HepG2 (cell line): ENCODE data around the gene ARF6. TPM values are rescaled to one million over a fixed set of nuclear protein-coding genes. Genes with fewer than 3 reads are reported as not detected.

Experiments used
- ATAC-seq: fragments of 200-7000 bp; cut with Tn5 transposase; 3 replicates; pipeline ENCODE4 v1.9.1; 2020; ENCODE audit warnings: mild to moderate bottlenecking, moderate library complexity
- BruUV-seq: library from RNA; stranded (reverse); fragments of 400-500 nt; replicated peaks from 2 replicates; lab custom pipeline; 2021; lab: Mats Ljungman, UMichigan
- CTCF ChIA-PET: fragments of 300-600 bp; formaldehyde crosslinking; extraction: SDS; loops from one replicate; lab custom pipeline; 2021; ENCODE audit warnings: low total read pairs, inconsistent platforms, low intra/inter-chr PET ratio; lab: Yijun Ruan, JAX
- POLR2A ChIA-PET: fragments of 350-600 bp; sonication (Branson Sonifier 250); formaldehyde crosslinking; loops from one replicate; lab custom pipeline; 2020; ENCODE audit warnings: antibody characterized with exemption, inconsistent platforms; lab: Yijun Ruan, JAX
- DNase-seq: peaks from one replicate; pipeline ENCODE4 v3.0.0-alpha.2; 2015; ENCODE audit warnings: low spot score
- FAIRE-seq: peaks from 3 replicates; lab custom pipeline; 2011; peaks lifted over from hg19 to GRCh38; lab: Jason Lieb, UNC
- H2AFZ ChIP-seq: one replicate; pipeline ENCODE4 v1.6.1; 2011; ENCODE audit warnings: low read length, inconsistent platforms
- H3K27ac ChIP-seq: fragments of 300-600 bp; 3 replicates; pipeline ENCODE4 v1.8.0; 2011; ENCODE audit warnings: mixed run types, mild to moderate bottlenecking, mixed read lengths, low read length, inconsistent platforms; ENCODE audit not compliant: insufficient read depth; ENCODE audit errors: extremely low read length
- H3K27me3 ChIP-seq, 2 experiments: fragments of 200-600 bp in 1 of 2; 2 replicates in 1 of 2; 3 replicates in 1 of 2; pipeline versions ENCODE4 v1.6.0 to v1.8.0; 2011; ENCODE audit warnings: low read length in 2 of 2, mild to moderate bottlenecking in 2 of 2, moderate library complexity in 2 of 2, inconsistent platforms in 1 of 2; ENCODE audit not compliant: insufficient read depth in 2 of 2, control insufficient read depth in 1 of 2
- H3K36me3 ChIP-seq, 2 experiments: fragments of 200-600 bp in 1 of 2; replicated peaks in 1 of 2; 2 replicates in 1 of 2; 3 replicates in 1 of 2; pipeline versions ENCODE4 v1.5.1 to v1.8.0; 2011; ENCODE audit warnings: low read length in 2 of 2, inconsistent platforms in 1 of 2; ENCODE audit not compliant: insufficient read depth in 2 of 2, control insufficient read depth in 1 of 2
- H3K4me1 ChIP-seq: 2 replicates; pipeline ENCODE4 v1.5.1; 2012; ENCODE audit warnings: low read length, inconsistent platforms; ENCODE audit not compliant: insufficient read depth
- H3K4me2 ChIP-seq: 2 replicates; pipeline ENCODE4 v1.6.0; 2011; ENCODE audit warnings: low read depth, low read length, inconsistent platforms
- H3K4me3 ChIP-seq, 3 experiments: fragments of 200-600 bp in 1 of 3; sonication (generic), shearing (Covaris generic) in 1 of 3; replicated peaks in 1 of 3; 2 replicates each; pipeline ENCODE4 v1.5.1; 2011 to 2016; ENCODE audit warnings: low read length in 3 of 3, inconsistent platforms in 2 of 3, low read depth in 2 of 3, mild to moderate bottlenecking in 2 of 3, control low read depth in 1 of 3, mixed read lengths in 1 of 3; ENCODE audit not compliant: insufficient read depth in 1 of 3
- H3K79me2 ChIP-seq: one replicate; pipeline ENCODE4 v1.6.1; 2011; ENCODE audit warnings: low read length, inconsistent platforms; ENCODE audit not compliant: insufficient read depth
- H3K9ac ChIP-seq: 2 replicates; pipeline ENCODE4 v1.6.0; 2011; ENCODE audit warnings: mild to moderate bottlenecking, low read depth, low read length, inconsistent platforms; ENCODE audit not compliant: insufficient read depth
- H3K9me3 ChIP-seq: 2 replicates; pipeline ENCODE4 v1.5.1; 2012; ENCODE audit warnings: mild to moderate bottlenecking, low read length
- H4K20me1 ChIP-seq: 2 replicates; pipeline ENCODE4 v1.6.0; 2011; ENCODE audit warnings: inconsistent platforms, mild to moderate bottlenecking, low read length, moderate library complexity; ENCODE audit not compliant: insufficient read depth
- CC2D1A ChIP-seq: sonication (generic); formaldehyde crosslinking; IDR thresholded peaks from 2 replicates; pipeline ENCODE4 v1.8.1; 2023; ENCODE audit warnings: mild to moderate bottlenecking, missing genetic modification reagents
- CTCF ChIP-seq: sonication (generic); formaldehyde crosslinking; IDR thresholded peaks from 2 replicates; pipeline ENCODE4 v1.5.0; 2020; ENCODE audit warnings: mild to moderate bottlenecking, missing genetic modification reagents, moderate library complexity
- JARID2 ChIP-seq: sonication (generic); formaldehyde crosslinking; IDR thresholded peaks from 2 replicates; pipeline ENCODE4 v1.8.1; 2023; ENCODE audit warnings: missing genetic modification reagents, inconsistent platforms; ENCODE audit not compliant: insufficient replicate concordance
- MAF1 ChIP-seq: sonication (generic); formaldehyde crosslinking; IDR thresholded peaks from 2 replicates; pipeline ENCODE4 v1.5.0; 2020; ENCODE audit warnings: missing genetic modification reagents, borderline replicate concordance
- NBN ChIP-seq: fragments of 450-650 bp; conservative IDR thresholded peaks from 2 replicates; pipeline ENCODE4 v1.6.1; 2017
- ZFP36L1 ChIP-seq: sonication (generic); formaldehyde crosslinking; IDR thresholded peaks from 2 replicates; pipeline ENCODE4 v1.8.0; 2022; ENCODE audit warnings: mild to moderate bottlenecking, missing genetic modification reagents, moderate library complexity
- ZNF451 ChIP-seq: sonication (generic); formaldehyde crosslinking; IDR thresholded peaks from 2 replicates; pipeline ENCODE4 v1.5.0; 2020; ENCODE audit warnings: mild to moderate bottlenecking, missing genetic modification reagents
- ZNF556 ChIP-seq: sonication (generic); formaldehyde crosslinking; IDR thresholded peaks from 2 replicates; pipeline ENCODE4 v1.4.0; 2020; ENCODE audit warnings: mild to moderate bottlenecking, missing genetic modification reagents, borderline replicate concordance
- ZNF558 ChIP-seq: sonication (generic); formaldehyde crosslinking; IDR thresholded peaks from 2 replicates; pipeline ENCODE4 v1.9.0; 2022; ENCODE audit warnings: mild to moderate bottlenecking, missing genetic modification reagents, borderline replicate concordance
- ZNF605 ChIP-seq: sonication (generic); formaldehyde crosslinking; IDR thresholded peaks from 2 replicates; pipeline ENCODE4 v1.8.0; 2022; ENCODE audit warnings: mild to moderate bottlenecking, missing genetic modification reagents
- ZNF710 ChIP-seq: sonication (generic); formaldehyde crosslinking; IDR thresholded peaks from 2 replicates; pipeline ENCODE4 v1.5.0; 2020; ENCODE audit warnings: mild to moderate bottlenecking, missing genetic modification reagents, borderline replicate concordance
- ZNF766 ChIP-seq: sonication (generic); formaldehyde crosslinking; IDR thresholded peaks from 2 replicates; pipeline ENCODE4 v1.5.0; 2020; ENCODE audit warnings: missing genetic modification reagents, borderline replicate concordance
- WGBS: methylation state at CpG from one replicate; pipeline ENCODE4 v1.1.6; 2017; ENCODE audit warnings: low lambda C conversion rate; 5-methylcytosine and 5-hydroxymethylcytosine counted together
- in situ Hi-C: cut with HindIII; loops from 2 replicates; pipeline ENCODE4 v1.10.0; 2017; ENCODE audit warnings: low pct_unique_long_range_greater_than_20kb; ENCODE audit not compliant: extremely low pct_ligation_motif_present
- intact Hi-C: fragments of 100-400 bp; cut with micrococcal nuclease; formaldehyde crosslinking; loops from one replicate; pipeline ENCODE4 v1.10.0; 2022; ENCODE audit not compliant: unreplicated experiment
- polyA plus RNA-seq, 8 experiments: library from polyadenylated mRNA; depleted of rRNA in 3 of 8; stranded (reverse) in 7 of 8; unstranded in 1 of 8; fragments of >200 nt; fragmentation: Illumina TruSeq in 4 of 8; extraction: Trizol in 4 of 8; gene quantifications; 2 replicates each; pipeline versions ENCODE4 v1.2.1 to v1.2.3, GENCODE V29; 2011 to 2016; ENCODE audit warnings: low read depth in 4 of 8, missing spikeins in 1 of 8, mixed read lengths in 1 of 8; ENCODE audit not compliant: insufficient read depth in 1 of 8
- total RNA-seq, 5 experiments: library from RNA; depleted of rRNA; stranded (reverse); fragments of >200 nt; fragmentation: Illumina TruSeq; extraction: Trizol; gene quantifications; 2 replicates each; pipeline ENCODE4 v1.2.3, GENCODE V29; 2016; ENCODE audit warnings: low read depth in 1 of 5

ARF6 gene
- total and polyA plus RNA-seq, 2 of the 13 experiments (the other 11 are each of a cell fraction or from before 2014, with no cell fraction given): 12.7 to 31.9 TPM

- in situ Hi-C loops: no loop called here
- H3K4me1 ChIP-seq: peaks cover 28% of the 10 kb centered on the region
These were observed 13.1 kb downstream of the ARF6 start for GRCh38 chr14:49905989-49906388.

More at GRCh38 chr14:49905989-49906388, 13.1 kb downstream of the ARF6 start:
- Histone ChIP-seq H3K79me2 (no peaks in the 10 kb centered on the region), H3K36me3 (no peaks in the 10 kb centered on the region), H3K4me3 (no peak overlapping the region), H4K20me1 (no peaks in the 10 kb centered on the region), H3K4me2 (no peak overlapping the region), H3K27me3 (no peaks in the 10 kb centered on the region; a peak in 1 of 5 replicates), H3K9me3 (no peaks in the 10 kb centered on the region), H3K9ac (no peak overlapping the region)
- CTCF ChIA-PET: no interaction called here
- FAIRE-seq (no peak), ATAC-seq (no peak), DNase-seq (no peak)
- WGBS: 68% methylated on average over 7 of the region's 7 CpGs
- BruUV-seq: no TSS peak
- intact Hi-C loops: no loop called here
- no peak for TF ChIP-seq ZNF710 (CRISPR knock-in tag)
- TF ChIP-seq ZNF451 (CRISPR knock-in tag): no peak
- TF ChIP-seq ZNF558: no peak
- TF ChIP-seq ZNF766: no peak
- TF ChIP-seq NBN: no peak
- TF ChIP-seq MAF1 (CRISPR knock-in tag): no peak
- TF ChIP-seq ZNF605 (CRISPR knock-in tag): no peak
- no peak for TF ChIP-seq ZFP36L1 (CRISPR knock-in tag)
- no peak for TF ChIP-seq ZNF556 (CRISPR knock-in tag)
- no peak for TF ChIP-seq CTCF (CRISPR knock-in tag)
- TF ChIP-seq JARID2: no peak
- no peak for TF ChIP-seq CC2D1A (CRISPR knock-in tag)
- TF ChIP-seq, all 625 proteins: peak for 0
- POLR2A ChIA-PET: interaction anchor here (1.0 kb wide), 1 partner anchor 95 kb away, joined by 4 read pairs; no protein-coding TSS in a partner anchor
- H3K27ac ChIP-seq: no peak overlapping the region
- no peak overlapping the region for H2AFZ ChIP-seq
